H9 (cell line): Measurements from ENCODE around the gene ERP29. TPM values are rescaled to one million over a fixed set of nuclear protein-coding genes. Genes with fewer than 3 reads are reported as not detected.

ENCODE experiments used
- DNase-seq: peaks from one replicate; pipeline ENCODE4 v3.0.0-alpha.2; 2017
- H2AFZ ChIP-seq: one replicate; pipeline ENCODE4 v1.6.1; 2013; ENCODE audit warnings: mild to moderate bottlenecking, low read length, control low read depth, moderate library complexity
- H2AK5ac ChIP-seq: 2 replicates; pipeline ENCODE4 v1.6.1; 2013; ENCODE audit warnings: low read length, control low read depth, mixed read lengths; ENCODE audit not compliant: insufficient read length
- H2BK120ac ChIP-seq: one replicate; pipeline ENCODE4 v1.6.1; 2013; ENCODE audit warnings: low read depth, mild to moderate bottlenecking, low read length, control low read depth, inconsistent platforms; ENCODE audit not compliant: poor library complexity, severe bottlenecking
- H2BK12ac ChIP-seq: 2 replicates; pipeline ENCODE4 v1.6.1; 2013; ENCODE audit warnings: low read length, control low read depth, mixed read lengths, low read depth; ENCODE audit not compliant: insufficient read length
- H2BK15ac ChIP-seq: 2 replicates; pipeline ENCODE4 v1.6.1; 2013; ENCODE audit warnings: low read depth, low read length, control low read depth
- H2BK20ac ChIP-seq: one replicate; pipeline ENCODE4 v1.6.1; 2013; ENCODE audit warnings: low read depth, mild to moderate bottlenecking, low read length, control low read depth, inconsistent platforms; ENCODE audit not compliant: poor library complexity, severe bottlenecking
- H2BK5ac ChIP-seq: 2 replicates; pipeline ENCODE4 v1.6.1; 2013; ENCODE audit warnings: low read length, control low read depth, mixed read lengths; ENCODE audit not compliant: insufficient read length
- H3K14ac ChIP-seq: 2 replicates; pipeline ENCODE4 v1.6.1; 2013; ENCODE audit warnings: low read length, control low read depth; ENCODE audit not compliant: insufficient read depth
- H3K18ac ChIP-seq: 2 replicates; pipeline ENCODE4 v1.6.1; 2013; ENCODE audit warnings: low read depth, mild to moderate bottlenecking, mixed read lengths, low read length, control low read depth; ENCODE audit not compliant: insufficient read length
- H3K23ac ChIP-seq: 2 replicates; pipeline ENCODE4 v1.6.1; 2013; ENCODE audit warnings: low read length, control low read depth, mixed read lengths, low read depth; ENCODE audit not compliant: insufficient read length
- H3K23me2 ChIP-seq: 2 replicates; pipeline ENCODE4 v1.6.1; 2013; ENCODE audit warnings: low read depth, mild to moderate bottlenecking, mixed read lengths, low read length, control low read depth; ENCODE audit not compliant: insufficient read length, poor library complexity, severe bottlenecking
- H3K27ac ChIP-seq: 2 replicates; pipeline ENCODE4 v1.5.1; 2013; ENCODE audit warnings: low read length, control low read depth, mixed read lengths, low read depth; ENCODE audit not compliant: insufficient read length
- H3K27me3 ChIP-seq: 2 replicates; pipeline ENCODE4 v1.6.1; 2013; ENCODE audit warnings: low read length, control low read depth, inconsistent platforms; ENCODE audit not compliant: insufficient read depth
- H3K4ac ChIP-seq: 2 replicates; pipeline ENCODE4 v1.6.1; 2013; ENCODE audit warnings: low read depth, mild to moderate bottlenecking, control low read depth, inconsistent platforms, low read length, moderate library complexity
- H3K4me1 ChIP-seq: 2 replicates; pipeline ENCODE4 v1.6.1; 2013; ENCODE audit warnings: low read length, control low read depth, inconsistent platforms; ENCODE audit not compliant: insufficient read depth
- H3K4me2 ChIP-seq: 2 replicates; pipeline ENCODE4 v1.6.1; 2013; ENCODE audit warnings: low read length, control low read depth, mixed read lengths; ENCODE audit not compliant: insufficient read length, insufficient read depth
- H3K56ac ChIP-seq: 2 replicates; pipeline ENCODE4 v1.6.1; 2013; ENCODE audit warnings: low read depth, mild to moderate bottlenecking, mixed read lengths, low read length, control low read depth; ENCODE audit not compliant: insufficient read length
- H3K79me1 ChIP-seq: 2 replicates; pipeline ENCODE4 v1.6.1; 2013; ENCODE audit warnings: low read depth, mild to moderate bottlenecking, moderate library complexity, low read length, control low read depth, inconsistent platforms; ENCODE audit not compliant: insufficient read depth, poor library complexity, severe bottlenecking
- H3K79me2 ChIP-seq: 2 replicates; pipeline ENCODE4 v1.6.1; 2013; ENCODE audit warnings: low read length, control low read depth, inconsistent platforms; ENCODE audit not compliant: insufficient read depth
- H3K9ac ChIP-seq: 2 replicates; pipeline ENCODE4 v1.6.1; 2013; ENCODE audit warnings: low read length, control low read depth, mixed read lengths; ENCODE audit not compliant: insufficient read length; ENCODE audit errors: extremely low read depth
- H3K9me3 ChIP-seq: one replicate; pipeline ENCODE4 v1.6.1; 2013; ENCODE audit warnings: low read depth, low read length, inconsistent platforms; ENCODE audit not compliant: control insufficient read depth
- H3T11ph ChIP-seq: one replicate; pipeline ENCODE4 v1.6.1; 2013; ENCODE audit warnings: mild to moderate bottlenecking, low read length, control low read depth, inconsistent platforms
- H4K20me1 ChIP-seq: one replicate; pipeline ENCODE4 v1.6.1; 2013; ENCODE audit not compliant: control insufficient read depth, insufficient read length, insufficient read depth
- H4K5ac ChIP-seq: 2 replicates; pipeline ENCODE4 v1.6.1; 2013; ENCODE audit warnings: low read depth, mild to moderate bottlenecking, mixed read lengths, low read length, control low read depth; ENCODE audit not compliant: insufficient read length
- H4K8ac ChIP-seq: replicated peaks from 2 replicates; pipeline ENCODE4 v1.6.1; 2013; ENCODE audit warnings: low read length, control low read depth, mixed read lengths, low read depth; ENCODE audit not compliant: insufficient read length
- H4K91ac ChIP-seq: 2 replicates; pipeline ENCODE4 v1.6.1; 2013; ENCODE audit warnings: low read depth, mild to moderate bottlenecking, moderate library complexity, mixed read lengths, low read length, control low read depth; ENCODE audit not compliant: insufficient read length
- H3K27ac Mint-ChIP-seq, 3 experiments: 2 replicates in 2 of 3; 3 replicates in 1 of 3; pipeline ENCODE4 v1.8.0; 2020 to 2021; ENCODE audit warnings: mixed read lengths in 3 of 3, mild to moderate bottlenecking in 1 of 3, moderate library complexity in 1 of 3
- H3K27me3 Mint-ChIP-seq: 2 replicates; pipeline ENCODE4 v1.8.0; 2021; ENCODE audit warnings: low read depth, mild to moderate bottlenecking, moderate library complexity, mixed read lengths
- H3K36me3 Mint-ChIP-seq, 3 experiments: 2 replicates in 2 of 3; 3 replicates in 1 of 3; pipeline ENCODE4 v1.8.0; 2020 to 2021; ENCODE audit warnings: low read depth in 3 of 3, mixed read lengths in 3 of 3; ENCODE audit not compliant: insufficient read depth in 1 of 3
- H3K4me1 Mint-ChIP-seq, 2 experiments: 2 replicates each; pipeline ENCODE4 v1.8.0; 2020; ENCODE audit warnings: mixed read lengths in 2 of 2
- H3K4me3 Mint-ChIP-seq, 2 experiments: 2 replicates in 1 of 2; 3 replicates in 1 of 2; pipeline ENCODE4 v1.8.0; 2020 to 2021; ENCODE audit warnings: mild to moderate bottlenecking in 2 of 2, mixed read lengths in 2 of 2, moderate library complexity in 1 of 2
- H3K9me3 Mint-ChIP-seq, 2 experiments: 2 replicates in 1 of 2; 3 replicates in 1 of 2; pipeline ENCODE4 v1.8.0; 2020; ENCODE audit warnings: mild to moderate bottlenecking in 2 of 2, mixed read lengths in 2 of 2, moderate library complexity in 1 of 2
- CTCF ChIP-seq: fragments of 200-600 bp; sonication (generic); conservative IDR thresholded peaks from 3 replicates; pipeline ENCODE4 v1.8.0; 2021; ENCODE audit warnings: antibody characterized with exemption, mild to moderate bottlenecking
- WGBS: extraction: QIAGEN DNeasy Blood & Tissue Kit; methylation state at CpG from one replicate; pipeline ENCODE4 v1.1.7; 2013; ENCODE audit warnings: missing lambda C conversion rate, low lambda C conversion rate, mixed read lengths; ENCODE audit not compliant: insufficient read length; ENCODE audit errors: extremely low coverage; 5-methylcytosine and 5-hydroxymethylcytosine counted together
- total RNA-seq: library from RNA; stranded (reverse); gene quantifications from 2 replicates; pipeline ENCODE4 v1.2.1, GENCODE V29; 2021

The ERP29 gene
- total RNA-seq, 1 experiment from 2014 or later: 160 TPM

- no peak overlapping the region for H3K18ac ChIP-seq
- H3K9me3 Mint-ChIP-seq: peaks cover 3 to 4% of the 10 kb centered on the region in 2 experiments; a peak in 3 of 5 replicates
- H3K79me1 ChIP-seq: peaks cover 5% of the 10 kb centered on the region
- no peaks in the 10 kb centered on the region for H3K9me3 ChIP-seq
- no peak overlapping the region for H4K5ac ChIP-seq
- no peak overlapping the region for H3K27ac ChIP-seq
- H3K14ac ChIP-seq: no peak overlapping the region
- no peak overlapping the region for H3T11ph ChIP-seq
- H3K4me1 ChIP-seq: no peaks in the 10 kb centered on the region
- no peak overlapping the region for H3K4me2 ChIP-seq
- no peak overlapping the region for H2AK5ac ChIP-seq
- peaks cover 20% of the 10 kb centered on the region; the same call in 1 of the 2 replicates for H3K79me2 ChIP-seq
- no peak for DNase-seq
- no peaks in the 10 kb centered on the region; the same call in 1 of the 2 replicates for H3K27me3 Mint-ChIP-seq
- no peaks in the 10 kb centered on the region for H3K27me3 ChIP-seq
- H3K27ac Mint-ChIP-seq: no peak overlapping the region
- no peak overlapping the region for H3K56ac ChIP-seq
- H2BK12ac ChIP-seq: no peak overlapping the region
- H3K36me3 Mint-ChIP-seq: peaks cover 26 to 57% (median 55%) of the 10 kb centered on the region in 3 experiments
- no peak overlapping the region for H2BK5ac ChIP-seq
- H2BK20ac ChIP-seq: no peak overlapping the region
- H3K23ac ChIP-seq: no peak overlapping the region
- no peak for TF ChIP-seq CTCF
- H4K20me1 ChIP-seq: no peaks in the 10 kb centered on the region
- H4K8ac ChIP-seq: no peak overlapping the region
- no peak overlapping the region for H4K91ac ChIP-seq
- H2BK15ac ChIP-seq: no peak overlapping the region
- peaks cover 17 to 23% of the 10 kb centered on the region in 2 experiments for H3K4me1 Mint-ChIP-seq
- no peak overlapping the region for H3K9ac ChIP-seq
- no peak overlapping the region for H2BK120ac ChIP-seq
- H3K4ac ChIP-seq: no peak overlapping the region
- peaks cover 3% of the 10 kb centered on the region for H3K23me2 ChIP-seq
- H3K4me3 Mint-ChIP-seq: peak overlapping the region in 1 of 2 experiments; percentile 56; a peak in 1 of 5 replicates
- no peak overlapping the region for H2AFZ ChIP-seq
- WGBS: no CpG with 5 or more reads among the region's 6 CpGs
Observed at GRCh38 chr12:112015938-112016337, 2.7 kb downstream of the ERP29 start.
